ENCODE measurements around the gene CREB3L1.

DNA sequence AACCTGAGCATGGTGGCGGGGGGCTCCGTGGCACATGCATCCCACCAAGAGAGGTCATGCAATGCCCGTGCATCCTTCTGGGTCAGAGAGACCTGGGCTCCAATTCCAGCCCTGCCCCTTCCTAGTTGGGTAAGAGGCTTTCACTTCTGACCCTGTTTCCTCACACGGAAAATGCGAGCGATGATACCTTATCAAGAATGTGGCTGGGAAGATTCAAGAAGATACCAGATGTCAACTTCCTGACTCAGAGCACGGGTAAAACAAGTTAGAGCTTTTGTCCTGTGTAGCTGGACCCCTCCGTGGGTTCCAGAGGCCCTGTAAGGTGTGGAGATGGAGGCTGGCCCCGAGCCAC is 61.1 kb downstream of the CREB3L1 start:
- no peak for TF ChIP-seq POLR2AphosphoS5 (IDR thresholded peaks at IDR 0.05)
- TF ChIP-seq, protein P1, sequence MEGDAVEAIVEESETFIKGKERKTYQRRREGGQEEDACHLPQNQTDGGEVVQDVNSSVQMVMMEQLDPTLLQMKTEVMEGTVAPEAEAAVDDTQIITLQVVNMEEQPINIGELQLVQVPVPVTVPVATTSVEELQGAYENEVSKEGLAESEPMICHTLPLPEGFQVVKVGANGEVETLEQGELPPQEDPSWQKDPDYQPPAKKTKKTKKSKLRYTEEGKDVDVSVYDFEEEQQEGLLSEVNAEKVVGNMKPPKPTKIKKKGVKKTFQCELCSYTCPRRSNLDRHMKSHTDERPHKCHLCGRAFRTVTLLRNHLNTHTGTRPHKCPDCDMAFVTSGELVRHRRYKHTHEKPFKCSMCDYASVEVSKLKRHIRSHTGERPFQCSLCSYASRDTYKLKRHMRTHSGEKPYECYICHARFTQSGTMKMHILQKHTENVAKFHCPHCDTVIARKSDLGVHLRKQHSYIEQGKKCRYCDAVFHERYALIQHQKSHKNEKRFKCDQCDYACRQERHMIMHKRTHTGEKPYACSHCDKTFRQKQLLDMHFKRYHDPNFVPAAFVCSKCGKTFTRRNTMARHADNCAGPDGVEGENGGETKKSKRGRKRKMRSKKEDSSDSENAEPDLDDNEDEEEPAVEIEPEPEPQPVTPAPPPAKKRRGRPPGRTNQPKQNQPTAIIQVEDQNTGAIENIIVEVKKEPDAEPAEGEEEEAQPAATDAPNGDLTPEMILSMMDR (IDR thresholded peaks at IDR 0.05) = no peak
- no peak for TF ChIP-seq POLR2A (IDR thresholded peaks at IDR 0.05)
- no peak for TF ChIP-seq EP300 (IDR thresholded peaks at IDR 0.05)

Data from upper lobe of left lung (tissue), 4 donors.